Measurements from ENCODE around the gene TFPT. TPM values are rescaled to one million over a fixed set of nuclear protein-coding genes. Genes with fewer than 3 reads are reported as not detected.

The TFPT gene
- total and polyA plus RNA-seq, 2 of the 13 experiments (the other 11 are each of a cell fraction or from before 2014, with no cell fraction given), result 8.4 to 10.7 TPM

DNA sequence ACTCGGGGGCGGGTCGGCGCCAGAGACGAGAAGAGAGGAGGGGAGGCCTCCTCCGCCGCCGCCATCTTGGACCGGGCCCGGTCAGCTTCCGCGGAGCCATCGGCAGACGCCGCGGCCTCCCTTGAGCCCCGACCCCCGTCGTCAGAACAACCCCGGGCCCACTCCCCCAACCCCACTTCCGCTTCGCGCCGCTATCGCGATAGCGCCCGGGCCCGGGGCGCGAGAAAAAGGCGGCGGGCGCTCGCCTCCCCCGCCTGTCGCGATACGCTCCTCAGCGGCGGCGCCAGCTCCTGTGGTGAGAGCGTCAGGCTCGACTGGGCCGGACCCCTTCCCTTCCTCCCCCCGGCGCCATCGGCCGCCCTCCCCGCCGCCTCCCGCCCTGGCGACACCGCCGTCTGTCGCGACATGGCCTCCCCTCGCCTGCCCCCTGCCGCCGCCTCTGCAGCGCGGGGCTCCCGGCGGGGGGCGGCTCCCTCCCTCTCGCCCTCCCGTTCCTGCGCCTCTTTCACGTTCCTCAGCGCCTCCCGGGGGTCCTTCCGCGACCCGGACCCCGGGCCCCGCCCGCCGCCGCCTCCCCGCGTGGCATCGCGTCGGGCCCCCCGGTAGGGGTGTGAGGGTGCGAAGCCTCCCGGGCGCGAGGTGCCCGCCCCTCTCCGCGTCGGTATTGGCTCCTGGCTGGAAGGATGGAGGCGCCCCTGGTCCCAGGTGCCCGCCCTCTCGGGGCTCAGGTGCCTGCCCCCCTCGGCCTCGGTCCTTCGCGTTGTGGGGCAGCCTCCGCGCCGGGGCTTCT is 22.4 kb upstream of the TFPT start, which contains the start of gene CNOT3 (continued):
- TF ChIP-seq ZNF747 (CRISPR knock-in tag; IDR thresholded peaks at IDR 0.05; ENCODE audit: borderline replicate concordance) (peak; percentile 71; the same call in 1 of the 2 replicates), KAT7 (CRISPR knock-in tag; IDR thresholded peaks at IDR 0.05; ENCODE audit: borderline replicate concordance) (no peak), FOXM1 (CRISPR knock-in tag; IDR thresholded peaks at IDR 0.05) (no peak), ZNF790 (CRISPR knock-in tag; IDR thresholded peaks at IDR 0.05; ENCODE audit: borderline replicate concordance) (no peak), ZNF331 (CRISPR knock-in tag; IDR thresholded peaks at IDR 0.05) (no peak), YEATS4 (CRISPR knock-in tag; IDR thresholded peaks at IDR 0.05; ENCODE audit: borderline replicate concordance) (peak; percentile 65), NFKBIZ (CRISPR knock-in tag; IDR thresholded peaks at IDR 0.05) (no peak), CEBPB (IDR thresholded peaks at IDR 0.05; ENCODE audit: borderline replicate concordance, low read depth, low read length) (no peak), ZNF572 (CRISPR knock-in tag; IDR thresholded peaks at IDR 0.05) (no peak), NR2F6 (IDR thresholded peaks at IDR 0.05) (no peak), NR2F6 (CRISPR knock-in tag; IDR thresholded peaks at IDR 0.05) (no peak), ZNF326 (CRISPR knock-in tag; IDR thresholded peaks at IDR 0.05; ENCODE audit: borderline replicate concordance) (no peak), SRY (CRISPR knock-in tag; IDR thresholded peaks at IDR 0.05) (no peak; the same call in 1 of the 2 replicates), GATA4 (IDR thresholded peaks at IDR 0.05; ENCODE audit: borderline replicate concordance, low read depth) (no peak), SALL1 (CRISPR knock-in tag; IDR thresholded peaks at IDR 0.05) (no peak; the same call in 1 of the 2 replicates), ZNF564 (CRISPR knock-in tag; IDR thresholded peaks at IDR 0.05) (no peak), ZFP90 (CRISPR knock-in tag; IDR thresholded peaks at IDR 0.05; ENCODE audit: borderline replicate concordance) (no peak), ARID2 (CRISPR knock-in tag; IDR thresholded peaks at IDR 0.05; ENCODE audit: borderline replicate concordance) (no peak), NR2F2 (IDR thresholded peaks at IDR 0.05; ENCODE audit: borderline replicate concordance, low read depth) (no peak), ZNF775 (CRISPR knock-in tag; IDR thresholded peaks at IDR 0.05; ENCODE audit: borderline replicate concordance) (no peak), HNRNPH1 (optimal IDR thresholded peaks at IDR 0.05; ENCODE audit: low read depth, low read length) (no peak)
- TF ChIP-seq, protein P1, sequence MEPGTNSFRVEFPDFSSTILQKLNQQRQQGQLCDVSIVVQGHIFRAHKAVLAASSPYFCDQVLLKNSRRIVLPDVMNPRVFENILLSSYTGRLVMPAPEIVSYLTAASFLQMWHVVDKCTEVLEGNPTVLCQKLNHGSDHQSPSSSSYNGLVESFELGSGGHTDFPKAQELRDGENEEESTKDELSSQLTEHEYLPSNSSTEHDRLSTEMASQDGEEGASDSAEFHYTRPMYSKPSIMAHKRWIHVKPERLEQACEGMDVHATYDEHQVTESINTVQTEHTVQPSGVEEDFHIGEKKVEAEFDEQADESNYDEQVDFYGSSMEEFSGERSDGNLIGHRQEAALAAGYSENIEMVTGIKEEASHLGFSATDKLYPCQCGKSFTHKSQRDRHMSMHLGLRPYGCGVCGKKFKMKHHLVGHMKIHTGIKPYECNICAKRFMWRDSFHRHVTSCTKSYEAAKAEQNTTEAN (CRISPR knock-in tag; conservative IDR thresholded peaks at IDR 0.05), result peak; percentile 30; the same call in 1 of the 2 replicates
- TF ChIP-seq, protein P2, sequence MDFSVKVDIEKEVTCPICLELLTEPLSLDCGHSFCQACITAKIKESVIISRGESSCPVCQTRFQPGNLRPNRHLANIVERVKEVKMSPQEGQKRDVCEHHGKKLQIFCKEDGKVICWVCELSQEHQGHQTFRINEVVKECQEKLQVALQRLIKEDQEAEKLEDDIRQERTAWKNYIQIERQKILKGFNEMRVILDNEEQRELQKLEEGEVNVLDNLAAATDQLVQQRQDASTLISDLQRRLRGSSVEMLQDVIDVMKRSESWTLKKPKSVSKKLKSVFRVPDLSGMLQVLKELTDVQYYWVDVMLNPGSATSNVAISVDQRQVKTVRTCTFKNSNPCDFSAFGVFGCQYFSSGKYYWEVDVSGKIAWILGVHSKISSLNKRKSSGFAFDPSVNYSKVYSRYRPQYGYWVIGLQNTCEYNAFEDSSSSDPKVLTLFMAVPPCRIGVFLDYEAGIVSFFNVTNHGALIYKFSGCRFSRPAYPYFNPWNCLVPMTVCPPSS (IDR thresholded peaks at IDR 0.05), result no peak
- TF ChIP-seq, protein P3, sequence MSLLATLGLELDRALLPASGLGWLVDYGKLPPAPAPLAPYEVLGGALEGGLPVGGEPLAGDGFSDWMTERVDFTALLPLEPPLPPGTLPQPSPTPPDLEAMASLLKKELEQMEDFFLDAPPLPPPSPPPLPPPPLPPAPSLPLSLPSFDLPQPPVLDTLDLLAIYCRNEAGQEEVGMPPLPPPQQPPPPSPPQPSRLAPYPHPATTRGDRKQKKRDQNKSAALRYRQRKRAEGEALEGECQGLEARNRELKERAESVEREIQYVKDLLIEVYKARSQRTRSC (CRISPR knock-in tag; IDR thresholded peaks at IDR 0.05; ENCODE audit: low read depth), result no peak
- TF ChIP-seq, protein P4, sequence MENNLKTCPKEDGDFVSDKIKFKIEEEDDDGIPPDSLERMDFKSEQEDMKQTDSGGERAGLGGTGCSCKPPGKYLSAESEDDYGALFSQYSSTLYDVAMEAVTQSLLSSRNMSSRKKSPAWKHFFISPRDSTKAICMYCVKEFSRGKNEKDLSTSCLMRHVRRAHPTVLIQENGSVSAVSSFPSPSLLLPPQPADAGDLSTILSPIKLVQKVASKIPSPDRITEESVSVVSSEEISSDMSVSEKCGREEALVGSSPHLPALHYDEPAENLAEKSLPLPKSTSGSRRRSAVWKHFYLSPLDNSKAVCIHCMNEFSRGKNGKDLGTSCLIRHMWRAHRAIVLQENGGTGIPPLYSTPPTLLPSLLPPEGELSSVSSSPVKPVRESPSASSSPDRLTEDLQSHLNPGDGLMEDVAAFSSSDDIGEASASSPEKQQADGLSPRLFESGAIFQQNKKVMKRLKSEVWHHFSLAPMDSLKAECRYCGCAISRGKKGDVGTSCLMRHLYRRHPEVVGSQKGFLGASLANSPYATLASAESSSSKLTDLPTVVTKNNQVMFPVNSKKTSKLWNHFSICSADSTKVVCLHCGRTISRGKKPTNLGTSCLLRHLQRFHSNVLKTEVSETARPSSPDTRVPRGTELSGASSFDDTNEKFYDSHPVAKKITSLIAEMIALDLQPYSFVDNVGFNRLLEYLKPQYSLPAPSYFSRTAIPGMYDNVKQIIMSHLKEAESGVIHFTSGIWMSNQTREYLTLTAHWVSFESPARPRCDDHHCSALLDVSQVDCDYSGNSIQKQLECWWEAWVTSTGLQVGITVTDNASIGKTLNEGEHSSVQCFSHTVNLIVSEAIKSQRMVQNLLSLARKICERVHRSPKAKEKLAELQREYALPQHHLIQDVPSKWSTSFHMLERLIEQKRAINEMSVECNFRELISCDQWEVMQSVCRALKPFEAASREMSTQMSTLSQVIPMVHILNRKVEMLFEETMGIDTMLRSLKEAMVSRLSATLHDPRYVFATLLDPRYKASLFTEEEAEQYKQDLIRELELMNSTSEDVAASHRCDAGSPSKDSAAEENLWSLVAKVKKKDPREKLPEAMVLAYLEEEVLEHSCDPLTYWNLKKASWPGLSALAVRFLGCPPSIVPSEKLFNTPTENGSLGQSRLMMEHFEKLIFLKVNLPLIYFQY (CRISPR knock-in tag; IDR thresholded peaks at IDR 0.05; ENCODE audit: borderline replicate concordance), result no peak
